GM18511 (cell line): ENCODE results near the gene CEND1.
A peak's percentile ranks its signal among the peaks of the same experiment; 100 is the strongest.

ENCODE experiments used
- ATAC-seq: cut with Tn5 transposase; IDR thresholded peaks from one replicate; pipeline ENCODE4 v1.9.1; 2021; ENCODE audit warnings: mild to moderate bottlenecking, moderate library complexity; ENCODE audit not compliant: unreplicated experiment

The CEND1 gene

DNA sequence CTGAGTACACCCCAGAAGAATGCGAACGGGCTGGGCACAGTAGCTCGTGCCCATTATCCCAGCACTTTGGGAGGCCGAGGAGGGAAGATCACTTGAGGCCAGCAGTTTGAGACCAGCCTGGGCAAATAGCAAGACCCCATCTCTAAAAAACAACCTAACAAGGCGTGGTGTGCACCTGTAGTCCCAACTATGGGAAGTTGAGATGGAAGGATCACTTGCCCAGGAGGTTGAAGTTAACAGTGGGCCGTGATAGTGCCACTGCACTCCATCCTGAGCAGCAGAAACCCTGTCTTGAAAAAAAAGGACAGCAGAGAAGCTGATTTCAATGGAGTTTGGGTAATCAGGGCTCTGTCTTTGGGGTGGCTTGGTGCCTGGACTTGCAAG, 23.2 kb upstream of the CEND1 start:
- ATAC-seq, result no peak

- no peak for ATAC-seq
Measured at GRCh38 chr11:812390-812789, 22.5 kb upstream of the CEND1 start.

- no peak for ATAC-seq
Measured at GRCh38 chr11:811446-812245, 21.8 kb upstream of the CEND1 start.

- ATAC-seq, result peak; percentile 14
Measured at GRCh38 chr11:810040-810567, 20.2 kb upstream of the CEND1 start.

DNA sequence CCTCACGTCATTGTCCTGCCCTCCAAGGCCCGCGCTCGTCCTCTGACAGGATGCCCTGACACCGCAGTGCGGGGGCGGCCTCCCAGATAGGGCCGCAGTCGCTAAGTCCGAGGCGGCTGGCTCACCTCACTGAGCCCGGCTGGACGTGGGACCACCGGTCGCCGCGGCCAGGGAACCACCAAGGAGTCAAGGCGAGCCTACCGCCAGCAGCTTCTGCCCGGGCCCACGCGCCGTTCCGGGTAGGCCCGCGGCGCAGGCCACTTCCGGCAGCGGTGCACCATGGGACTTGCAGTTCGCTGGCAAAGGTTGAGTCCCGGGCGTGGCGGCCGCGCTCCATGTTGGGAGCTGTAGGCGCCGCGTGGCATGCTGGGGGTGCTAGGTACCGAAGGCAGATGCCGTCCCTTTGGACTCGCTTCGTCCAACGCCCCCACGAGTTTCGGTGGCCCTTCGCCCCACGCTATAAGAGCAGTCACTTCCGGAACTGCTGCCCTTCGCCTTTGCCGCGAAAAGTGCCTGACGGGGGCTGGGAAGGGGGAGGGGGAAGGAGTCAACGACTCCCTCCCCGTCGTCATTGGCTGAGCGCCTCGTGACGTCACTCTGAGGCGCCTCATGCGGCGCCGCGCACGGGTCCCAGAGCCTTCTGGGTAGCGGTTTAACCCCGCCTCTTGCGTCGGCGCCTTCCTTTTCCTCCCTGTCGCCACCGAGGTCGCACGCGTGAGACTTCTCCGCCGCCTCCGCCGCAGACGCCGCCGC, 19.6 kb upstream of the CEND1 start, which contains the start of gene RPLP2:
Gene RPLP2, plus strand, starts transcription at position 681 of the 753 bp plus-strand sequence. CDS start 268 bp downstream, outside the sequence.
- ATAC-seq, result peak; percentile 69

GRCh38 chr11:808427-809286, 18.8 kb upstream of the CEND1 start:
- no peak for ATAC-seq

GRCh38 chr11:804599-804964, 14.7 kb upstream of the CEND1 start:
- ATAC-seq, result no peak

DNA sequence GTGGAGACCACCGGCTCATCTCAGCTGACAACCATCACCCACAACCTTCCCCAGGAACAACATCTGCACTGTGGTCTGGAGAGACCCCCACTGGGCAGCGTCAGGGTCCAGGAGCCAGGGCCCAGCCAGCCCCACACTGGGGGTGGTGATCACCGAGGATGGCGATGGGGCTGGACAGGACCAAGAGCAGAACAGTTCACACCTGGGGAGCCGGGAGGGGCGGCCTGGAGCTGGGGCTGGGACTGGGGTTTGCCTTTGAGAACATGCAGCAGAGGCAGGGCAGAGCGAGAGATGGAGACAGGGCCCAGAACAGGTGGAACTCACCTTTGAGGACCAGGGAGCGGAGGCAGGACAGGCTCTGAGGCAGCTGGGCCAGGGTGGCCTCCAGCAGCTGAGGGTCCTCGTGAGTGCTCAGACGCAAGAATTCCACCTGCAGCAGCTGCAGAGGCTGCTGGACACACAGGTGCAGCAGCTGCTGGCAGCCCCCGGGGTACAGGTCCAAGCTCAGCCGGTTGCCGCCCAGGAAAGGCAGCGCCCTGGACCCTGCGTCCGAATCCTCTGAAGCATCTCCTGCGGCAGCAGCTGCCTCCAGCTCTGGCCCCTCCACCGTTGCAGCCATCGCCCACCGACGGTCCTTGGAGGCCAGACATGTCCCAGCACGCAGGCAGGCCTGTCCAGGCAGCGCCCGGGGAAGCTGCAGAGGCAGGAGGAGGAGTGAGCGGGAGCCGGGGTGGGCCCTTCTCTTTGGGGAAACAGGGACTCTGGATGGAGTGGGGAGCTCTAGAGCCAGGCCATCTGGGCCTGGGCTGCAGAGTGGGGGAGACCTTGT, 14.1 kb upstream of the CEND1 start:
- ATAC-seq, result no peak

GRCh38 chr11:803467-803742, 13.5 kb upstream of the CEND1 start:
- no peak for ATAC-seq

- ATAC-seq, result no peak
Measured at GRCh38 chr11:802693-803466, 13.0 kb upstream of the CEND1 start.

DNA sequence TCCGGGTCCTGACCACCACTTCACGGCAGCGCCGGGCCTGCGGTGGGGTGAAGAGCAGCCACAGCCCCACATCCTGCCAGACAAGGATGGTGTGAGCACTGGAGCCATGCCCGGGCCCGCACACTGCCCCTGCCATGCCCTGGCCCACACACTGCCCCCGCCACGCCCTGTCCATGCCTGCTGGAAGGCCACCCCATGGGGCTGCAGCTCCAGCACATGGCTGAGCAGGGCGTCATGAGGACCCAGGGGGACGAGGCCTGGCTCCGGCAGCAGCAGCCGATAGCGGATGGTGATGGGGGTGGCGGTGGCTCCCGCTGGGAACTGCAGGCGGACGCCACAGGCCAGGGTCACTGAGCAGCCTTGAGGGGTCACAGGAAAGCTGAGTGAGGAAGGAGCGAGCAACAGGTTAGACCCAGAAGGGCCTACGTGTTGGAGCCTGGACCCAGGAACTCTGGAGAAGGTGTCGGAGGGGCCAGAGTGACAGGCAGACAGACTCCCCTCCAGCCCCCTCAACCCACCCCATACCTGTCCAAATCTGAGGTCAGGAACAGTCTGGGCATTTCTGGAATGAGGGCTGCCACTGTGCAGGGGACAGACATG, 12.2 kb upstream of the CEND1 start:
- no peak for ATAC-seq

DNA sequence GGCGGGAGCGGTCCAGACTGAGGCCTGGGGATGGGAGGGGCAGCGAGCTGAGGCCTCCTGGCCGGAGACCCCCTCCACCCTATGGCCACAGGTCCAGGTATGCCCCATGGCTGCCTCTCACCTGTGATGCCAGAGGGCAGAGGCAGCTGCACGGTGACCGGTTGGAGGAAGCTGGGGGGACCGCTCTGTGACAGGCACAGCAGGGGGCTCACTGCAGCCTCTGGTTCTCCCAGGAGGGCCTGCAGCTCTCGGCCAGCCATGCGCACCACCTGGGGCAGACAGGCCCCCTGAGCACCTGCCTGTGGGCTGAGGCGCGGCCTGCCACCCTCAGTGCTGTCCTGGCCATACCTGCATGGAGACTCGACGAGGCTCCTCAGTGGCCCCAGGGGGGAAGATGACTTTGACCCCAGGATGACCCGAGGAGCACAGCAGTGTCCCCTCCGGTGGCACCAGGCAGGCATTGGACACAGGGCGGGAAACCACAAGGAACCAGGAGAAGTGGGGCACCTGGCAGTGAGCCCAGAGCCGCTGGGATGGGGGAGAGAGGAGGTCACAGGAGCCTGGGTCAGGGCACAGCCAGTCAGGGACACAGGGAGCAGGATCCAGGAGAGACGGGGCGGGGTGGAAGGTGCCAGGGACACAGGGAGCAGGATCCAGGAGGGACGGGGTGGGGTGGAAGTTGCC, 11.3 kb upstream of the CEND1 start:
- ATAC-seq, result no peak

- ATAC-seq, result no peak
Measured at GRCh38 chr11:800473-800872, 10.6 kb upstream of the CEND1 start.

- ATAC-seq, result no peak
Measured at GRCh38 chr11:799641-800316, 9.9 kb upstream of the CEND1 start.

GRCh38 chr11:798093-798713, 8.3 kb upstream of the CEND1 start, which contains the start of gene SLC25A22:
Gene SLC25A22 (minus strand): TSS chr11:798281. CDS start chr11:795006, 3,275 bp downstream.
- ATAC-seq, result peak; percentile 71

- peak; percentile 56 for ATAC-seq
Measured at GRCh38 chr11:797296-798092, 7.6 kb upstream of the CEND1 start.
